Activated T-helper 1 cell treated with Interleukin-2 at 50 U/mL for 16 hours (primary cell): Measurements from ENCODE around the gene IL1RAPL2.

Experiments
- DNase-seq: peaks from one replicate; pipeline ENCODE4 v3.0.0-alpha.2; 2020; ENCODE audit warnings: low read depth

The IL1RAPL2 gene

DNA sequence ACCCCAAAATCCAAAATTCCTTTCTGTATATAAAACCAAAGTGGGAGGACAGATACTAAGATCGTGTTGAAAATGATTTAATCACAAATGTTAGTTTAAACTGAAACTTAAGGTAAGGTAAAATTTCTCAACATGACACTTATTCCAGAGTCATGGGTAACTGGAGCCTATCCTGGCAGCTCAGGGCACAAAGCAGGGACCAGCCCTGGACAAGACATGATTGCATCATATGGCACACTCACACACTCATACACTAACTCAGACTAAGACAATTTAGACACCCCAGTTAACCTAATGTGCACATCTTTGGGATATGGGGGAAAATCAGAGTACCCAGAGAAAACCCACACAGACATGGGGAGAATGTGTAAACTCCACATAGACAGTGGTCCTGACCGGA, 898.6 kb downstream of the IL1RAPL2 start:
- DNase-seq, result no peak

DNA sequence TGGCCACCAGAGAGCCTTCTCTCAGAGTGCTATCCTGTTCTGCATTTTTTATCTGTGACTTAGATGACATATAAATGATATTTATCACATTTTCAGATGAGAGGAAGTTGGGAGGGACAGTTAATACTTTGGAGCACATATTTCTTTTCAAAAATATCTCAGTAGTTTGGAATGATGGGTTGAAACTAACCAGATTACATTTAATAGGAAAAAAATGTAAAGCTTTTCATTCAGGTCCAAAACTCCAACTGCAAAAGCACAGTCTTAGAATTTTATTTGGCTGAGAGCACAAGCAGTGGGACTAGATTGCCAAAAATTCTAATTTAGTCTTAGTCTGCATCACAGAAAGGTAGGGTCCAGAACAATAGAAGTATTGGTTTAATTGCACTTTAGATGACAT, 902.7 kb downstream of the IL1RAPL2 start:
- no peak for DNase-seq

DNA sequence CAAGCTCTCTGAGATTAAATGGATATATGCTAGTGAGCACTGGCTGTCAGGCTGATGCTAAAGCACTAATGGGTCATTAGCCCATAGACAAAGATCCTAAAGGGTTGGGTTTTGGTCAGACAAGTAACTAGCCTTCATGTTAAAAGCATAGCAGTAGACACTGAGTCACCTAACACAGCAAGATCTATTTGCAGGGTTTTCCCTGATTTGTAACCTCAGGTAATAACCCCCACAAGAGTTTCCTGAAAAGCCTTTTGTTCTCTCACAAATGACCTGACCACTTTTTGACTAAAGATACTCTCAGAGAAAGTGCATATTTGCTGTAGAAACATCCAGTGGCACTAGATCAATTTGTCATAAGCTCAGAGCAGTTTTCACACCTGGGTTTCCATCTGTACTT, 905.6 kb downstream of the IL1RAPL2 start:
- no peak for DNase-seq

DNA sequence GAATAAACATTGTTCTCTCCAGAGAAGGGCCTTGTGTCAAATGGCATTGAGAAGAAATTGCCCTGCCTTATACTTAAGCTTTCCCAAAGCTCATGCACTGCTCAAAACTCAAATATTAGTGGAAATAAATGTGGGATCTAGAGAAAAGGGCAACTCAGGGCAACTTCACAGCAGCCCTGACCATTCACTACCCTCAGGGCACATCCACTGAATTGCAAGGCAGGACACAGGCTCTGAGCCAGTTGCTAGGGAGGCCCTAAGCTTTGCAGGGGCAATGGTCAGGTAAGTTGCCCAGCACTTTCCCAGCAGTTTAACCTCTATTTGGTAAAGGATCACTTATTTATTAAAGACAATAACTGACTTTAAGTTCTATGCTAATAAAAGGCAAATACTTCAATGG, 909.8 kb downstream of the IL1RAPL2 start:
- DNase-seq, result no peak

DNA sequence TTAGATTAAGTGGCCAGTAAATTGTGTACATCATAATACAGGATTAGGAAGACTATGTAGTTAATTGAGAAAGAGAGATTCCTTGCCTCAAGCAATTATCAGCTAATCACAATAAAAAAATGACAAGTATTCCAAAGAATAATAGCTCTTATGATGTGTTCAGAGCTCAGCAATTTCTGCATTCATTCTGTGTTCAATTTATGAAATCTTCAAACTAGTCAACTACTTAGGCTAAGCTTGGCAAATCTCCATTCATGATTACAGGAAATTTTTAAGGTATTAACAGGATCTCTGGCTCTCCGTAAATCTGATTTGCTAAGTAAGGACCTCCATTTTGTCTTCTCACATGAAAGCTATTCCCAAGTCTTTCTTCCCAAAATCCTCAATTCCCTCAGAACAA, 911.4 kb downstream of the IL1RAPL2 start:
- no peak for DNase-seq

DNA sequence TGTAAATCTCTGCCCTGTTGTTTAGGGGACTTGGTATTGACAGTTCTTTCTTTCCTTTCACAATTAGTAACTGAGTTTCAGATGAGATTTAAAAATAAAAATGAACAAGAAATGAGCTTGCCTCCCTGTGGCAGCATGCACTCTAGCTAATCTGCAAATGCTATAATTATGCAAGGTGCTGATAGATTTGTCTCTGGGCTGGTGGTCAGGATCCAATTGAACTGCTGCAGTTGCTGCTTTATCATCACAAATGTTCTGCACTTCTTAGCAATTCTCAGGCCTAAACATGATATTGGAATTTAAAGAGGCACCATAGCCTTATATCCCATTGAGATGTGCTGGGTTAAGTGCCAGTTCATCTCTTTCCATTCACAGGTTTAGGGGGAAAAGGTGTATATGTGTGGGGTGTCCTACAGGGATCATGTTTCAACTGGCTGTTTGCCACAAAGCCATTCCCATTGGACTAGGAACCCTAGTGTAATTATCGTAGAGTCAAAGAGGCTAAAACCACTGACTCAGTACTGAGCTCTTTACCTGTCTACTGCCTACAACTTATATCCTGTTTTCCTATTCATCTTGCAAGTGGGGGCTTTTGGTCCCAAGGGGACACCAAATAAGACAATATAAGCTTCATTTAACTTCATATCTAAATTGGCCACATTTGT, 914.8 kb downstream of the IL1RAPL2 start:
- DNase-seq, result no peak

DNA sequence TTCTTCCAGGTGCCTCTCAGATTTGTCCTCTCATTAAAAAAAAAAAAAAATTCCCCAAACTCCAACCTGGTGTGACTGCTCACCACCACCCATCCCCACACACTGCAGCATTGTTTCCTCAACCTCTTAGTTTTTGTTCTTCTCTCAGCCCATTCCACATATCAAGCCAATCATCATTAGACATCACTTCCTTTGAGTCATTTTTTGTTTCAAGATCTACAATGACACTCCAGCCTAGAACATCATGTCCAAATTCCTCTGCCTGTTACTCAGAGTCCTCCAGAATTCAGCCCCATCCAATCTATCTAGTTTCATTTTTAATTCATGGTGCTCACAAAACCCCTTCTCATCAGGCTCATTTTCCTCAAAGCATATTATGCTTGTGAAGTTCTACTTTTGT, 917.0 kb downstream of the IL1RAPL2 start:
- DNase-seq, result no peak

DNA sequence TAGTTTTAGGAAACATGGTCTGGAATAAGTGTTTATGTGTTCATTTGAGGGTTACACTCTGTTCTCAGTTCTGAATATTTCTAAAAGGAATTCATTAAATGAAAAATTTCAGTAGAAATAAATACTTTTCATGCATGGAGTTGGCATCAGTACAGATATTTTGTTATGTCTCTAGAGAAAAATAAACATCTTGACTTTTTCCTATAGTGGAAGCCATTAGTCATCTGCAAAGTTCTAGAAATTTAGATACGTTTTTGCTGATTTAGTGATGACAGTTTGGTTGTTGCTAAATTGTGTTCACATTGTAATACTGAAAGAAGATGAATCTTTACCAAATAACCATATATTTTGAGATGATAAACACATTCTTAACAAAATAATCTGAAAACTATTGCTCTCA, 922.7 kb downstream of the IL1RAPL2 start:
- DNase-seq, result no peak

DNA sequence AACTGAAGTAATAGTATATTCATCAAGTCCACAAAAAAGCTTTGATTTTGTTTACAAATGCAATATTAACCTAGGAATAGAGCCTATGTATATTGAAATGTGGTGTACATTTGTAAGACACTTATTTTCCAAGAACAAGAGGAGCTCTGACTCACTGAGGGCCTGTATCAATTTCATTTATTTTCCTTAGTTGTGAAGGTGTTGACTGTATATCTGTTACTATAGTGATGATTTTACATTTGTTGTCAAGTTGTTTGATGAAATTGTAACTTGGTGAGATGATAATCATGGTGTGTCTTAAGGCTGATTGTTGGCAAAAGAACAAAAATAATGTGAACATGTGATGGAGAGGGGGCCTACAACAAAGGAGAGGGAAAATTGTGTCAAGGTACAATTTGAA, 929.4 kb downstream of the IL1RAPL2 start:
- DNase-seq, result no peak

DNA sequence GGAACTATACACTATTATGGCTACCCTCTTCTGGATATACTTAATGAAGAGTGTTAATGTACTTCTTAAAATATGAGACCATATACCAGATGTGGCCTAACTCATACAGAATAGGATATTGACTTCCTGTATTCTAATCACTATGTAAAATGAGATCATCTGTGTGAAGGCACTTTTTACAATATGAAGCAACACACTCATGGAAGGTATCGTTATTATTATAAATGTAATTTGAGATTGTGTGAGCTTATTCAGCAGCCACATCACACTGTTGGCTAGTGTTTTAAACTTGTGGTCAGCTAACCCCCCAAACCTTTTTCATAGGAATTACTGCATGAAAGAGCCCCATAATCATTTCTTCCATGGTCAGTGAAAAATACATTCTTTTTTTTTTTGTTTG, 936.3 kb downstream of the IL1RAPL2 start:
- DNase-seq, result no peak

DNA sequence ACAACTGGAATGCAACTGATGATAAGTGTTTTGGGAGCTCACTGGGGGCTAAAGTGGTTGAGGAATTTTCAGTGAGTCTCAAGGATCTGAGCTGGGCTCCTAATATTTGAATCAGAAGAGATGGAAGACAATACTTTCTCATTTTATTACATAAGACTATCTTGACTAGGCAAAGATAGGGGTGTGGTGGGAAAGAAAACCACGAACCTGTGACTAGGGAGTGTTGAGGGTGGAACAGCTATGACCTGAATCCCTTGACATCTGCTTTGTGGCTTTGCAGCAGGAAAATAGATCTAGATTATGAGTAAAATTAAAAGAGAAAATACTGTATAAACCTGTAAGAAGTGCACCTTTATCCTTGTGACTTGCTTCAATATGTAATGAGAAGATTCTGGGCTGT, 949.6 kb downstream of the IL1RAPL2 start:
- DNase-seq, result no peak

DNA sequence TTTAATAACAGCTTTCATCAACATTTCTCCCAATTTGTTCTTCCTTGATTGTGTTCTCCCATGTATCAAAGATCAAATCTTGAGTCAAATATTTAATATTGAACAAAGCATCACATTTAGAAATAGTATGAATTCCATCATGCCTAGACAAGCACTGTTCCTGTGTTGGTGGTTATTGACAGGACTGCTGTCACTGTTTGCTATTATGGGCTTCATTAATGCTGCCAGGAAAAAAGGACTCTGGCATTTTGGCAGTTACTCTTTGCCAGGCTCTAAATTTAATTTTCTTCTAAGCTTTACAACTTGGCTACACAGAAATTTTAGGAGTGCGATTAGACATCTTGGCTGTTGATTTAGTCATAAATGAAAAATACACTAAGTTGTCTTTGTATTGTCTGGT, 960.4 kb downstream of the IL1RAPL2 start:
- no peak for DNase-seq

DNA sequence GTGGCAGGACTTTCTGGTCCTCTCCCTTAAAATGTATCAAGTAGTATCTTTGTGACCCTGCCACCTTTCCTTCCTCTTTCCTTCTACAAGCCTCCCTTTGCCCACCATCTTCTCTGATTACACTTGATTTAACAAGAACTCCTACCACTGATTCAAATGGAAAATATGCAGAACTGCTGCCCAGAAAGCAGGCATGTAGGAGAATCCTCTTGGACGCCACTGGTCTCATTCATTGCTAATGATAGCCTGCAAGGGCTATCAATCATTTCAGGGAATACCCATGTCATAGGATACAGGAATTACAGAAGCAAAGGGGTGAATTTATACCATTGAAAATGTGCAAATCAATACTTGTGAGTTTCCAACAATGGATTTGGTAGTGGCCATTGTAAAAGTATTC, 961.8 kb downstream of the IL1RAPL2 start:
- DNase-seq, result no peak

DNA sequence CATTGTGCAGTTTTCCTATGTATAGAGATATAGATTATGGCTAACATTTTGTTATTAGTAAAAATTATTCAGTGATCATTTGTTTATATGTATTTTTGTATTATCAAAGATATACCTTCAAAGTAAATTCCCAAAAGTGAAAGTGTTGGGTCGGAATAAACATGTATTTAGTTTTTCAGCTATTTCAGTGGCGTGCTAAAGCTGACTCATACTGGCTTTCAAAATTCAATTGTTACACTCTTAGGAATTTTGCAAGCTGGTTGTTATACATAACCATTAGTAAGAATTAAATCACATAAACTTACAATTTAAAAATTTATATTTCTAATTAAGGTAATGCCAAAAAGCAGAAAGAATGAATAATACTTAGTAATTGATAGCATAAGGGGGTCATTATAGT, 968.0 kb downstream of the IL1RAPL2 start:
- no peak for DNase-seq

DNA sequence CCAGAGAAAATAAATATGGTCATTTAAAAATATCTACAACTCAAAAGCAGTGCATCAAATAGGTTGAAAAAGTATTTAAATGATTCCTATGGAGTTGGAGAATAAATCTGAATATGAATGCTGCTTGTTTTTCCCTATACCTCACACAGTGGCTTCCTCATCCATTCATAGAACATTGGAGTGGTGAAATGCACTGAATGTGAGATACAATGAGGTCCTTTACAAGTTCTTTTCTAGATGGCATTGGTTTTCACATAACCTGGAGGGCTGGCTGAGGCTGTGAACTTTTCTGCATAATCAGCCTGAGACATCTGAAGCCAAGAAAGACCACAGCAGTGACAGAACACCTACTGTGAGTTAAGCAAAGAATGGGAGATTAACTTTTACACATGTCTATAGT, 977.3 kb downstream of the IL1RAPL2 start:
- DNase-seq, result no peak

DNA sequence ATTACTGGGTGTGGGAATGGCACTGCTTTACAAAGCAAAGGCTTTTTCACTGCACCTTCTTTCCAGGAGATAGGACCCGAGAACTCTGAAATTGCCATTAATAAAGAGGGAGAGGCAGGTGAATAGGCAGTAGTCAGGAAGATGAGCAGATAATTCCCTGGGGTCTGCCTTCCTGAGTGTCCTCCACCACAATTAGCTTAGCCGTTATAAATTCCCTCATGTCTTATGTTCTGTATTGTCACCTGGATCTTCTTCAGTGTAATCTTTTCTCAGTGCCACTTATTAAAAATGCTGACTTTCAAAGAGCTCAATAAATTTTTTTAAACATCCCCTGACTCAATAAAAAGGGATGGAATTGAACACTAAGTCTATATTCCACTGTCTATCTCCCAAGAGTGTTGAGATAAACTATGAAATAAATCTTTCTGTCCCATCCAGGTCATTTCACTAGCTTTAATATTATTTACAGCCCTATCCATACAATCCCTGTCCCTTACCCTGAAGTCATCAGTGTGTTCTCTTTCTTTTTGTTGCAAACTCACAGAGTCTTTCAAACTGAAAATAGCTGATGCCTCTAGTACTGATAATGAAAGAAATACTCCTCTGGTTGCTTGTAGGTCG, 984.2 kb downstream of the IL1RAPL2 start:
- DNase-seq, result no peak

DNA sequence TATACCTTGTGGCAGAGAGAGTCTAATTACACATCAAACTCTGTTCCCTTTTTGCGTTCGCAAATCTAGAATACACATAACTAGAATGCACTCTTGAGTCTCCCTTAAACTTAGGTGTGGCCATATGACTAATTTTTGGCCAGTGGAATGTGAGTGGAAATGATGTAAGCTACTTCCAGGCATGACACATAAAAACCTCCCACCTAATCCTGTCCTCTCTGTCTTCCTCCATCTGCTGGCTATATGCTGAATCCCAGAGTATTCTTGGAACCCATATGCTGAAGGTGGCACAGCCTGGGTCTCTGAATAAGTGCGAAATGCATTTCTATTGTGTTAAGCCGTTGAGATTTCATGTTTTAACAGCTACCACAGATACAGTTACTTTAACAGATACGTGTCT, 986.4 kb downstream of the IL1RAPL2 start:
- no peak for DNase-seq

DNA sequence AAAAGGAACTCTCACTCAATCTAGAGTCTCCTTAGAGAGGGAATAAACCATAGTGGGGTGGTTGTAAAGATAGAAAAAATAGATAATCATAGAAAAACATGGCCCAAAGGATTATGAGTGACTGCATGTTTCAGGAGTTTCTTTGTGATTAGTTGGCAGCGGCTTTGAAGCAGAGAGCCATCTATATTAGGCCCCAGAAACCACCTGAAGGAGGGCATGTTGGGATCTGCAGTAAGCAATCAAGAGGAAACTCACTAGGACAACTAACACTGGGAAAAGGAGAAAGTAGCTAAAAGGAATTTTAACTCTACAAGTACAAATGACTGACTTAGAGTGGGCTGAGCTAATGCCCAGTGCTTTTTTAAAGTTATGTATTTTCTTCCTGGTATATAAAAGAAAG, 987.1 kb downstream of the IL1RAPL2 start:
- DNase-seq, result no peak

DNA sequence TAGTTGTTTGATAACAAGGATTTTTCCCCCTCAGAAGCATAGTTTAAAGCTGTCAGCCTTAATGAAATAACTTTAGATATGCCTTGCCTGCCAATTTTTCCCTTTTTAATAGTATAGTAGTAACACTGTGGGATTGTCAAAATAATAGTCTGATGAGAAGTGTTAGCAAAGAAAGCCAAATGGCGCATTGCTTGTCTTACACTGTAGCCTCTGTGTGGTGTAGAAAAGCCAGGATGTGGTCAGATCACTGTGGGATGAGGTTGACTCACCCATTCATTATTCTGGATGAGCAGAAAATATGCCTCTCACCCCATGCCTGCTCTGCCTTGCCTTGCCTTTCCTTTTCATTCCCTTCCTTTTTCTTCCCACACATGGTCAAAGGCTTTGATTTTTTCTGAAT, 998.5 kb downstream of the IL1RAPL2 start:
- no peak for DNase-seq

DNA sequence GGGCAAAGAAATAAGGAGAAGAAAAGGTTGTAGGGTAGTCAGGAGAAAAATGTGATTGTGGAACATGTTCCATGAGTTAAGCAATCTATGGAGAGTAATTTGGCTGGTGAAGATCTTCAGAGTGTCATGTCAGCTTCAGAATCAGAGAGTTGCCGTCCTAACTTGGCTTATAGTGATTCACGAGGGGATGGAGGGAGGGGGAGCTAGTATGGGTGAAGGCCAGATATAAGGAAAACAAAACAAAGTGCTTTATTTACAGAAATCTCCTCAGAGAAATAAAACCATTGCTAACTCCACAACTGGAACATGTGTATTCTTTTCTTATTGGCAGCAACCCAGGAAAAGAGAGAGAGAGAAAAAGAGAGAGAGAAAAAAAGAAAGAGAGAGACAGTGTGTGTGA, 999.9 kb downstream of the IL1RAPL2 start:
- no peak for DNase-seq

DNA sequence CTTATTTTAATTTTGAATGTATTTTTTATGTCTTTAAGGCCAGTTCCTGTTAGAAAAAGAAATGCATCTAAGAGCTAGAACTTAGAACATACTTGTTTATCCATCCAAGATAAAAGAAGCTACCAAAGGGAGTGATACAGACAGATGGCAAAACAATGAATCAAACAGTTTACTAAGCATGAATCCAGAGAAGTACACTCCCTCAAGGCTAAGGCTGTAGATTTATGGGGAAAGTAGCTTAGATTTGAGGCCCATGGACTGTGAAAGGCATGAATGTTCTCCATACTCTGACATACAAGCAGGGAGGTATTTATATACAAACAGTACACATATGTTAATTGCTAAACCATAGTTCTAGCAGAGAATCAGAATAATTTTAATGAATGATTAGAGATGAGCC, 1001.1 kb downstream of the IL1RAPL2 start:
- no peak for DNase-seq

DNA sequence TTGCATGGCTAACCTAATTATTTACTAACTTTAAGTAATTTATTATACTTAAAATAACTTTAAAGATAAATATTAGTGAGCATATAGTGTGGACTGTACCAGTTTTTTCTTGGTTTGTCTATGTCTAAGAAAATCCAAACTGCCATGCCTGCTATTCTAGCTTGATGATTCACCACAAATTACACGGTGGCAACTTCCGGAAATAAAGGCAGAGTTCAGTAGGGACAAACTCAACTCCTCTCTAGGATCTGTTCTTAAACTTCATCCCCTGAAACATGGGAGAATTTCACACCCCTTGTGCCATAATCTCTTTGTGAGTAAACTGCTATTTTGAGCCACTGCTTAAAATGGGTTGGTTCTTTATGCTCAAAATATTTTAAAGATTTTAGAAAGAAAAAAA, 1042.7 kb downstream of the IL1RAPL2 start:
- DNase-seq, result no peak

DNA sequence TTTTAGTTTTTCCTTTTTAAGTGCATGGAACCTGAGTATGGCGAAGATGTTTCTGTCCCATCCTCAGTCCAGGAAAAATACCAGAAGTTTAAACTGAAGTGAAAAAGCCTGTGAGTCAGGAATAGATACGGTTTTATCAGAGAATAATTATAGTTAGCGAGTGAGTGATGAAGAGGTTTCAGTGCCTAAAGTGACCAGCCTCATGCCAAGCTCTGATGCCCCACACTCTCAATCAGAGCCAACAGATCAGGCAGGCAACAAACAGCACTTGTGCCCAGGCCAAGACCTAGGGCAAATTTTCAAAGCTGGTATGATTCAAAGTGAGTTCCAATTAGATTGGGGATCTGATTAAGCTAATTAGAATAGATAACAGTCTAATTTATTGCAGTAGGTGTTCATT, 1043.5 kb downstream of the IL1RAPL2 start:
- DNase-seq, result no peak

DNA sequence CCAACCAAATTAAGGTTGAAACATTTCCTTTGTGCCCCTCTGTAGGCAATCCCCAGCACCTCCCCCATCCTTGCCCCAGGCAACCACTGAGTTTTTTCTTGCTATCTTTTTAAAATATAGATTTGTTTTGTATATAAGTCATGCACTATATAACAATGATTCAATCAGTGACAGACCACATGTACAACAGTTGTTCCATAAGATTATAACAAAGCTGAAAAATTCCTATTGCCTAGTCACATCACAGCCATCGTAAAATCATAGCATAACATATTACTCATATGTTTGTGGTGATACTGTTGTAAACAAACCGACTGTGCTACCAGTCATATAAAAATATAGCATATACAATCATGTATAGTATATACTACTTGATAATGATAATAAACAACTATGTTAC, 1044.4 kb downstream of the IL1RAPL2 start:
- no peak for DNase-seq
